Activated CD4-positive, alpha-beta T cell treated with anti-CD3 and anti-CD28 coated beads, Interleukin-2, amount 50 U/mL, for 24 hours (primary cell): ENCODE results near the gene SPEG.
A peak's percentile ranks its signal among the peaks of the same experiment; 100 is the strongest.
"Not testable (repeated sequence)": the region's sequence is repeated elsewhere in the genome, so short reads cannot be mapped to it uniquely, and the experiment has no call there.

Experiments
- DNase-seq, 2 donors: peaks; one replicate each; pipeline ENCODE4 v3.0.0-alpha.2; 2020; ENCODE audit warnings: low read depth in 1 of 2, low spot score in 1 of 2

SPEG gene

DNA sequence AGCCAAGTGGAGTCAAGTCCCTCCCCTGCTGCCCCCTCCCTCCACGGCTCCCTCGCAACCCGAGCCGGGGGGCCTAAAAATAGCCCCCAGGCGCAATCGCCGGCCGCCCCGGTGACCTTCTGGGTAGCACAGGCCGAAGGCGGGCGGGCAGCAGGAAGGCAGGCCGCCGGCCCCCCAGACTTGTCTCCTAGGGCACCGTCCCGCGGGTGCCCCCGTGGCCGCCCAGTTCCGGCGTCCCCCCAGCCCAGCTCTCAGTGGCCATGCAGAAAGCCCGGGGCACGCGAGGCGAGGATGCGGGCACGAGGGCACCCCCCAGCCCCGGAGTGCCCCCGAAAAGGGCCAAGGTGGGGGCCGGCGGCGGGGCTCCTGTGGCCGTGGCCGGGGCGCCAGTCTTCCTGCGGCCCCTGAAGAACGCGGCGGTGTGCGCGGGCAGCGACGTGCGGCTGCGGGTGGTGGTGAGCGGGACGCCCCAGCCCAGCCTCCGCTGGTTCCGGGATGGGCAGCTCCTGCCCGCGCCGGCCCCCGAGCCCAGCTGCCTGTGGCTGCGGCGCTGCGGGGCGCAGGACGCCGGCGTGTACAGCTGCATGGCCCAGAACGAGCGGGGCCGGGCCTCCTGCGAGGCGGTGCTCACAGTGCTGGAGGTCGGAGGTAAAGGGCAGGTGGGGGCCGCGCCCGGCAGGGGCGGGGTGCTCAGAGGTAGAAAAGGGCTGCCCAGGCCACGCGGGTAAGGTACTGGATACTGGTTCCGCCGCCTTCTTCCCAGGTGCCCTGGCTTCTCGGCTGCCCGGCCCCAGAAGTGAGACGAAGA, at the start of gene SPEG:
TSS of gene SPEG (plus strand) at position 126 of the 808 bp plus-strand sequence. CDS start at position 261, 135 bp downstream.
- DNase-seq = no peak

DNA sequence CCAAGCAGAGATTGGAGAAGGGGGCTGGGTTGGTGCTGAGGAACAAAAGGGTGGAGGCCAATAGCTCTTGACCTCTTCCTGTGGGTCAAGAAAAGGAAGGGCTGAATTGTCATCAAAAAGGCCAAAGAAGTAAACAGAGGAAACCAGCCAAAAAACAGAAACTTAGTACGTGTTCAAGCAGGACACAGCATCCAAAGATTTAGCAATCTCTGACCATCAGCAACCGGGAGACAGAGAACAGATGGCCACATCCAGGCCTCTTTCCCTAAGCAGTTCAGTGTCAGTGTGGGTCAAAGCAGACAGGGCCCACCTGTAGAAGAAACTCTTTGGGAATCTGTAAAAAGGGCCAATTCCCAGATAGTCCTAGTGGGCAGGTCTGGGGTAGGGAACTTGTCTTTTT, 49.8 kb upstream of the SPEG start:
- DNase-seq = no peak

DNA sequence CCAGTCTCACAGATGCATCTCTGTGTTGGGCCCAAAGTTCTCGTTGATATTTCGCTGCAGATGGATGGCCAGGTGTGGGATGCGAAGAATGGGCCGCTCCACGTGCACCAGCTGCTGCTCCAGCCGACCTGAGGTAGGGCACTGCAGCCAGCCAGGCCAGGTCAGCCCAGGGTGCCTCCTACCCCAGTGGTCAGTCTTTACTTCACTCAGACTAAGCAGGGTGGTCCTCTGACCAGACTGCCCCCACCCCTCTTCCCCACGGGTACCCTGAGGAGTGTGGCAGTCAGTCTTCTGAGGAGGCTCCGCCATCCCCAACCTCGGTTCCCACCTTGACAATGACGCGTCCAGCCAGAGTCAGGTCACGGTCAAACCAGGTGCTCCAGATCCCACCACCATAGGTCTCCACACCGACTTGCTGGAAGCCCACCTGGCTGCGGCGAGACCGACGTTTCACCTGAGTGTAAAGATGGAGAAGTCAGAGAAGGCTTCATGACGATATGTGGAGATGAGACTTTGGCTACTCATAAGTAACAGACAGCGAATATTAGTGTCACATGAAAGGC, 48.6 kb upstream of the SPEG start:
- DNase-seq = no peak

DNA sequence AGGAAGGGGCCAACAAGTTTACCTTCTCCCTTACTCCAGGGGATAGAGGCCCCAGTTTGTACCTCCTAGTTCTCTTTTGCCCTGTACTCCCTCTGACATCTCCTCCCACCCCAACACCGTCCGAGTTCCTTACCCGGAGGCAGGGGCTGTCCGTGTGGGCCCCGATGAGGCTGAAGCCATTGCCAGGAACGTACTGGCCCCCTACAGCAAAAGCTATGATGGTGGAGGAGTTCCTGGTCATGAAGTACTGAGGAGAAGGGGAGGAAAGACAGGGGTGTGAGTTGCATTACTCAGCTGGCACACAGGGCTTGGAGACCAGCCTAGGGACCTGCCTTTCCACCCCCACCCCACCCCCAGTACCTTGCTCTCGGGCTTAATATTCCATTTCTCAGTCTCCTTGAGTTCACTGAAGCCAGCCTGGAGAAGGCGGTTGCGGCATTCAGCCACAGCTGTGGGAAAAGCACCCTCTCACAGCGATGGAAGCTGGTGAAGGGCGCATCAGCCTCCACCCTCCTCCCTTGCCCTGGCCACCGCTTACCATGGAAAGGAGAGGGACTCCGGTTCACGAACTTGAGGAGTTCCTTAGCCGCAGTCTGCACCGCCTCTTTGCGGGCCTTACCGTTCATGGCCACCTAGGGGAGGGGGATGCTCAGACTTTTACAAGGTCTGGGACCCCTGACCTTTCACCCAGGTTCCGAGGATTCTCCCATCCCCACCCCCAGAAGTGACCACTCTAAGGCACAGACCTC, 47.9 kb upstream of the SPEG start:
- DNase-seq = no peak

DNA sequence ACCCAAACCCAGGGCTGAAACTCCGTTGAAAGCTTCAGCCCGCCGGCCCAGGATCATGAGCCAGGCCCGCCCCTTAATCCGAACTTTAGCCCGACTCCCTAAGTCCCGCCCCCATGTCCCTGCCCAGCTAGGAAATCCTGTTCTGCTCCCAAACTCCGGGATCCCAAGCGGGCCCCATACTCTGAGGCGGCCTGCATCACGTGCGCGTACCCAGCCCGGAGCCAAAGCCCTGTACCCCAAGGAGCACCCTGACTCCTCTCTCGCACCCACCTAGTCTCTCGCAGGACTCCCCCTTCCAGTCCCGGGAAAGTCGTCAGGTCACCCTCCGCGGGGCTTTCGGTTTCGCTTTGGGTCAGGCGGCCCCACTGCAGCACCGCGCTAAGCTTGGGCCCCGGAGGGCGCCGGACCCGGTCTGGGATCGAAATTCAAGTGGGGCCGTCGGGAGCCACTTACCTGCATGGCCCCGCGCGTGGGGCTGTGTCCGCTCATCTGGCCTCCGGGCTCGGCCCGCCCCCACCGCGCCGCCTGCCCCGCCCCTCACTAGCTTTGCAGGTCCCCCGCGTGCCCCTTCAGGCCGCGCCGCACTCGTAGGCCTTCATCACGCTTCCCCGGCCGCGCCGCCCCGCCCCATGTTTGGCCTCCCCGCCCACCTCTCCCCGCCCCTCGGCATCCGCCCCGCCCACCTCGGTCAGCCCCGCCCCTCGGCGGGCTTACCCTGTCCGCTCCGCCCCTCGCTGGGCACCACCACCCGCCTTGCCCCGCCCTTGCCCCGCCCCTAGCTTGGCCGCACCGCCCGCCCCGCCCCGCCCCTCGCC, 47.1 kb upstream of the SPEG start, which contains the start of gene DNPEP:
TSS of gene DNPEP (minus strand) at position 607 of the 815 bp plus-strand sequence. CDS start at position 489, 118 bp downstream.
- DNase-seq = peak; percentile 91 to 99

DNA sequence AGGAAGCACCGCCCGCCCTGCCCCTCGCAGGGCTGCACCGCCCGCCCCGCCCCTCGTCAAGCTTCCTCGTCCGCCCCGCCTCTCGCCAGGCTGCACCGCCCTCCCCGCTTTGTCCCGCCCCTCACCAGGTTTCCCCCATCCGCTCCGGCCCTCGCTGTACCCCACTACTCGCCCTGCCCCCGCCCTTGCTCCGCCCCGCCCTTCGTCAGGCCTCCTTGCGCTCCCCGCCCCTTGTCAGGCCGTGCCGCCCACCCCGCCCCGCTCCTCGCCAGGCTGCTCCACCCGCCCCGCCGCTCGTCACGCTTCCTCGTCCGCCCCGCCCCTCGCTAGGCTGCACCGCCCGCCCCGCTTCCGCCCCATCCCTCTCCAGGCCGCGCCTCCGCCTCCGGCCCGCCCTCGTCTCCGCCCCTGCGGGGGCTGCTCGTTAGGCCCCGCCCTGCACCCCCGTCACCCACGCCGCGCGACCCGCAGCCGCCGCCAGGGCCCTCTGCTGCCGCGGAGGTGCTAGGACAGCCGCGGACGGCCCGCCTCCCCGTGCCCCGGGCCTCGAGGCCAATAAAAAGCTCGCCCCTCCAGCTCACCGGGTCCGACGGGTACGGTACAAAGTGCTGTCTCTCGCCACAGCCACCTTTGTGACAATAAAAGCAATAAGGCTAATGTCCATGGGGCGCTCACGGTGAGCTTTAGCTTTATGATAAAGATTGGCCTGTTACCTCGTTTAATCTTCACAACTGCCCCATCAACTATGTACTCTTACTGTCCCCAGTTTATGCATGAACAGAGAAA, 46.3 kb upstream of the SPEG start:
- DNase-seq = peak; percentile 97 to 99

DNA sequence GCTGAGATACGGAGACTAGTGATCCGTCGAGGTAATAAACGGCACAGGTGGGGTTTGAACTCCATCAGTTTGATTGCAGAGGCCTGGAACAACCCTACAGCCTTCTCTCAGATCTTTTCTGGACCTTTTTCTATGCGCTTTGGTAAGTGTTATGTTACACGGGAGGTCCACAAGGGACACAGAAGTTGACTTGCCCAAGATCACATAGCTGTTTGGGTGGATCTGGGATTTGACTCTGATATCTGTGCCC, 45.8 kb upstream of the SPEG start:
- no peak for DNase-seq

DNA sequence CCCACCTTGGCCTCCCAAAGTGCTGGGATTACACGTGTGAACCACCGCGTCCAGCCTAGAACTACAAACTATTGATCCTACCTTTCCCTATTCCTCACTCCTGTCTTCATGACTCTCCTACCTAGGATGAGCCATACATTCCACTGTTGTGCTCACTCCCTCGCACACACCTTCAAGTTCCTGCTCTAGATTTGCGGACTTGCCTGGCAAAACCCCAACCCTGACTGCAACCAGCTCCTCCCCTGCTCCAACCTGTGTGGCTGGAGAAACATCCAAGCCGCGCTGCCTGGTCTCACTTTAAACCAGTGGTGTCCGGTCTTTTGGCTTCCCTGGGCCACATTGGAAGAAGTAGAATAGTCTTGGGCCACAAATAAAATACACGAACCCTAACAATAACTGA, 41.9 kb upstream of the SPEG start:
- no peak for DNase-seq

DNA sequence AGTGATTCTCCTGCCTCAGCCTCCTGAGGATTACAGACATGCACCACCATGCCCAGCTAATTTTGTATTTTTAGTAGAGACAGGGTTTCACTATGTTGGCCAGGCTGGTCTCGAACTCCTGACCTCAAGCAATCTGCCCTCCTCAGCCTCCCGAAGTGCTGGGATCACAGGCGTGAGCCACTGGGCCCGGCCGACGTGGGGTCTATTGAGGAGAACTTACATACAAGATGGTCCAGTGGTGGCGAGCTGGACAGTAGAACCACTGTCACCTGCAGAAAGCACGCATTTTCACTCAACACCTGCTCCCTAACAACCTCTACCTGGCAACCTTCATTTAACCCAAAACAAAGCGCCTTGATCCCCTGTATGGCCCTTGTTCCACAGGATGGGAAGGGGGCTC, 39.6 kb upstream of the SPEG start:
- DNase-seq = not testable (repeated sequence)

DNA sequence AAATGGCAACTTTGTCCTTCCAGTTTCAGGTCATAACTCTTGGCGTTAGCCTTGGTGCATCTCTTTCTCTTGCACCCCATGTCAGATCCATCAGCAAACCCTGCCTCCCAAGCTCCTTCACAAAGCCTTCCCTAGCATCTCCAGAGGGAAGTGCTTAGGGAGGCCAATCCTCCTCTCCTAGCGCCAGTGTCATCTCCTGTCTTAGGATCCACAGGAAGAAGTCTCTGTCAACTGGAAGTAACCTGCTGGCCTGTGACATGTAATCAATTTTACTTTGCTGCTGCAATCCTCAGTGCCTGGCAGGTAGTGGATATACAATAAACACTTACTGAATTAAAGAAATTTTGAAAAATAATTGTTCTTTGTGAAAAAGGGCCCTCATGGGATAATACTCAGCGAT, 39.0 kb upstream of the SPEG start:
- no peak for DNase-seq

DNA sequence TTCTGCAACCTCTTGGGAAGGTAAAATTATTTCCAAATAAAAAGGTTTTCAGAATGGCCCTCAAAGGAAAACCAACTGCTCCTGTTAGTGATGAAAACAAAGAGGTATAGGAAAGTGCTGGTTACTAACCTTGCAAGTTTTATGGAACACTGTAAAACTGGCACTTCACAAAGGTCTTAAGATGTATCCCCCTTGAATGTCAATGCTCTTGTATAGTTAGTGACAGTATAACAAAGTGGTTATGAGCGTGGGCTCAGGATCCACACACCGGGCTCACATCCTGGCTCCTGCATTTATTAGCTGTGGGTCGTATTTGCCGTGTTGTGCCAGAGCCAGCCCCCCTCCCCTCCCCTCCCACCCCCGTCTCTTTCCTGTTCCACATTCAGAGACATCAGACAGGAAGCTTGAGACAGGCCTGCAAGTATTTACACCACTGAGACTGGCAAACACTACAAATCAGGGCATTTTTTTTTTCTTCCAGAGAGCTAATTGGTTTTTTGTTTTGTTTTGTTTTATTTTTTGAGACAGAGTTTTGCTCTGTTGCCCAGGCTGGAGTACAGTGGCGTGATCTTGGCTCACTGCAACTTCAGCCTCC, 37.7 kb upstream of the SPEG start:
- no peak for DNase-seq

DNA sequence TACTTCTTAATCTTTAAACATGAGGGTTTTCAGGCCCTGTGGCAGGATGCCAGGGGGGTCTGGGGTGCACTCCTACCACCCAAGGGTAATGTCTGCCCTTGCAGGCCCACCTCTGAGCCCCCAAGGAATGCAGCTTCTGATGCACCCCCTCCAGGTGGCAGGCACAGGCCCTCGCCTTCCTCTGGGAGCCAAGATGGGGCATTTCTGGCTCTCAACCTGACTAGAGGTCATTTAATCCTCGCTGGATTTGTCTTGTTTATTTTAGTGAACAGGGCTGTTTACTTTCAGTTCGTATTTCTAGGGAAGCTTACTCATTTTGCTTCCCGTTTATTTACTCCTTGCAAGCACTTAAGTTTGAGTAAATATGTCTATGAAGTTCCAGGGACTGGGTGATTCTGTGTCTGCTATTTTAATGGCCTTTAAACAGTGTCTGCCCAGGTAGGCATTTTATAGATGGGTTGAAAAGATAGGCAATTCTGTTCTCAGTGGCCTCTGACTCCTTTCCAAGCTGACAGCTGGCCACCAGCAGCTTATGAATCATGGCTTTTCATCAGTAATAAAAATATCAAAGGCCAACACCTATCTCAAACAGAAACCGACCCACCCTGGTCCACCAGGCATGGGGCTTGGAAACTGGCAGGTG, 35.8 kb upstream of the SPEG start:
- no peak for DNase-seq

DNA sequence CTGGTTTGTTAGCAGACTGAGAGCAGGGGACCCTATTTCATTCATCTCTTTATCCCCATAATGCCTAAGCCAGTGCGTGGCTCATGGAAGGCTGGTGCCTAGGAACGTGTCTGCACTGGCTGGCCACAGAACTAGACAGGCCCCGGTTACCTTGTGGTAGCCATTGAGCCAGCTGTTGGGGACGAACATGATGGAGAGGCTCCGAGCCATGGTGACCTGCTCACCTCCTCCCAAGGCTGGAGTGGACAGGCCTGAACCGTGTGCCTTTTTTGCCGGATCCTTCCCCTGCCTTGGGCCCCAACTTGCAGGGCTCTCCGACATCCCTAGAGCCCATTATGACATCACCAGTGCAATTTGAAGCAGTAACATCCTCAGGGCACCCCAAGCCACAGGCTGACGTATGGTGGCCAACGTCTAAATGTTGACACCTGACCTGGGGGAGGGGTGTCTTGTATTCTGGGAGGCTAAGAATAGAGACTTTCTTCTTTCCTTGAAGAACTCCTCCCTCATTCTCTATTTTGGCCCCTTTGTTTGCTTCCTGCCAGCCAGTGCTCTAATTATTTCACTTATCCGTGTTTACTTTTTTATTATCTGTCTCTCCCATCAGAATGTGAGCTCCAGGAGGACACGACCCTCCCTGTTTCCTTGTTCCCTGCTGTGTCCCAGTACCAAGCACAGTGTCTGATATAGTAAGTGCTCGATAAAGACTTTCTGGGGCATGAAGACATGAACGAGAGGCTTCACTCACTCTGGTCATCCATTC, 34.7 kb upstream of the SPEG start:
- DNase-seq = no peak

DNA sequence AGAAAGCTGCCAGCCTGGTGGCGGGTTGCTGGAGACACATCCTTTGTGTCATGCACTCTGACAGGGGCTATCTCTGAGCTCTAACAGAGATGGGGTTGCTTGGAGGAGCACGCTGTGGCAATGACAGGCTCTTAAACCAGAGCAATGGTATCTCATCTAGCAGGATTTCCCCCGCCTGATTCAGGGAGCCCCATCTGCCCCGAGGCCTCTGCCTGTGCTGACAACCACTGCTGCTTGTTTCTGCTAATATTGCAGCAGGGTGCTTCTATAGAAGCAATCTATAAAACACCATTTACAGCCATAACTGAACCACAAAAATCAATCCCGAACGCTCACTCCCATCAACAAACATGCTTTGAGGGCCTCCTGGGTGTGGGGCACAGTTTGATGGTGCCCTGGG, 34.1 kb upstream of the SPEG start:
- no peak for DNase-seq

DNA sequence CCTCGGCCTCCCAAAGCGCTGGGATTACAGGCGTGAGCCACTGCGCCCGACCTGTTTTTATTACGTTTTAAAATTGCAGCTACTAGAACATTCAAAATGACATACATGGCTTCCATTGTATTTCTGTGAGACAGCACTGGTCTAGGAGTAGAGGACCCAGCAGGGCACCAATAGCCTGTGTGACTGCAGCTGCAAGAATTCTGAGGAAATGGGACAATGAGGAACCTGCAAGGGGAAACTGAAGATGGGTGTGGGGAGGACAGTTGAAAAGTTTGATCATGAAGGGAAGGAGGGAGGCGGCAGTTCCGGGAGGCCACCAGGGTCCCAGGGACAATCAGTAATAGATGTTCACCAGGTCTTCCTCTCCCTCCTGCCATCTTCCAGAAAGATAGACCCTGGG, 33.0 kb upstream of the SPEG start:
- DNase-seq = no peak

DNA sequence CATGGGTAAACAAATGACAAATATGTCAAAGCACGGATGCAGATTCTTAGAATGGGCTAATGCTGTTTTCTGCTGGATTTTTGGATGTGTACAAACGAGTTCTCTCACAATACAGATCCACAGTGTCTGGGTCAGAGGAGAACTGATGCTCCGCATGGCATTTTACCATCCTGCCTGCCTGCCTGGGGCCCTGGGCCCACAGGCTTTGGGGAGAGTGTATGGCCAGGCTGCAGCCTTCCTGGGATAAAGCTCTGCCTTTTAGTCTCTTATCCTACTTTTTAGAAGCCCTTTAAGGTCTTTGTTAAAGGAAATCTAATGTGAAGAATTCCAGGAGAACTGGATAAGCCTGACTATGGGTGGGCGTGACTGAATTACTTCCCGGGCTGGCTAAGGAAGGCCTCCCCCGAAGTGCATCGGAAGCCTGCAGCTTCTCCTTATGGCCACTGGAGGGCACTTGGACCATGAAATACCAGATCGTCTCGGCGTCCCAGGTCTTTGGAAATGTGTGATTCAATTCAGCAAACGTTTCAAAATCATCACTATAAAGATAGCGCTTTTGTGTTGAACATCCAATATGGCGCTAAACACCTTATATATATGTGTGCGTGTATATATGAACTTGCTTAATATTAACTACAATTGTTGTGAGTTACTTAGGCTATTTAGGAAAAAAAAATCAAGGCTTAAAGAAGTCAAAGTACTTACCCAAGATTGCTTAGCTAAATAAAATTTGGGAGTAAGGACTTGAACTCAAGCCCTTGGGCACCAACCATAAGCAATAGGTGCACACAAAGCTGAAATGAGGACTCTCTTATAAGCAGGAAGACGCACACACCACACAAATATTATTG, 31.8 kb upstream of the SPEG start:
- peak in 1 of 2 donors; percentile 52 for DNase-seq

DNA sequence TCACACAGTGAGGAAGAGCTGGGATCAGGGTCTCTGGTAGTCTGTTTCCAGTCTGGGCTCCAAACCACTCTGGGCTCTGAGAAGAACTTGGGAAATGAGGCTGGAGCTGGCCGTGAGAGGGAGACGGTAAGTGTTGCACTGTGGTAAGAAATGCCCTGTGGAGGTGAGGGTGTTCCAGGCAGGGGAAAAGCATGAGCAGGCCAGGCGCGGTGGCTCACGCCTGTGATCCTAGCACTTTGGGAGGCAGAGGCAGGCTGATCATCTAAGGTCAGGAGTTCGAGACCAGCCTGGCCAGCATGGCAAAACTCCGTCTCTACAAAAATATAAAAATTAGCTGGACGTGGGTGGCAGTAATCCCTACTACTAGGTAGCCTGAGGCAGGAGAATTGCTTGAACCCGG, 30.8 kb upstream of the SPEG start:
- DNase-seq = no peak

DNA sequence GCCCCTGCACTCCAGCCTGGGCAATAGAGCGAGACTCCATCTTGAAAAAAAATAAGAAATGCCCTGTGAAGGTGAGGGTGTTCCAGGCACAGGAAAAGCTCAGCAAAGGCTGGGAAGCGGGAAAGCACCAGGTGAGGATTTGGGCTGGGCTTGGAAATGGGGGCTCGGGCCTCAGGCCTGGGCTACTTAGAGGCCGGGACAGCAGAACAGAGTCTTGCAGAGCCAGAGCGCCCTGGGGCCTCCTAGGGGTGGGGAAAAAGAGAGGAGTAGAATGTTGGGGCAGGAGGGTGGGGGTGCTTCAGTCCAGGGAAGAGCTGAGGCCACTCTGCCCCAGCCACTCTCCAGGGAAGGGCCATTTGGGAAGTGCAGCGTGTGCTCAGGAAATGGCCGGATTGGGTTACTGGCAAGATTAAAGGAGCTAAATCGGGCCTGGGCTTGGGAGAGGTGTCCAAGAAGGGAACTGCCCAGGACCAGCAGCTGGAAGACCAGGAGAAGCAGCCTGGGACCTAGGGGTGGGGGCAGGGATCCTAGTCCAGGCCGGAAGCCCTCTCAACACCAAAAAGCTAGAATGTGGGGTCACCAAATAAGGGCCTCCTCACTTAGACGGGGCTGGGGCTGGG, 30.2 kb upstream of the SPEG start:
- no peak for DNase-seq
